K562 treated with DMSO at 1 percent for 24 hours (cell line): Measurements from ENCODE around the gene GABPB1. TPM values are rescaled to one million over a fixed set of nuclear protein-coding genes. Genes with fewer than 3 reads are reported as not detected.

Experiments
- total RNA-seq: library from RNA; unstranded; fragments of 300-600 nt; gene quantifications from 2 replicates; pipeline ENCODE4 v1.2.3, GENCODE V29; 2022; ENCODE audit warnings: low read depth; ENCODE audit not compliant: insufficient read depth

GABPB1 gene
- total RNA-seq = 14.1 and 15.3 TPM in 2 replicates

DNA sequence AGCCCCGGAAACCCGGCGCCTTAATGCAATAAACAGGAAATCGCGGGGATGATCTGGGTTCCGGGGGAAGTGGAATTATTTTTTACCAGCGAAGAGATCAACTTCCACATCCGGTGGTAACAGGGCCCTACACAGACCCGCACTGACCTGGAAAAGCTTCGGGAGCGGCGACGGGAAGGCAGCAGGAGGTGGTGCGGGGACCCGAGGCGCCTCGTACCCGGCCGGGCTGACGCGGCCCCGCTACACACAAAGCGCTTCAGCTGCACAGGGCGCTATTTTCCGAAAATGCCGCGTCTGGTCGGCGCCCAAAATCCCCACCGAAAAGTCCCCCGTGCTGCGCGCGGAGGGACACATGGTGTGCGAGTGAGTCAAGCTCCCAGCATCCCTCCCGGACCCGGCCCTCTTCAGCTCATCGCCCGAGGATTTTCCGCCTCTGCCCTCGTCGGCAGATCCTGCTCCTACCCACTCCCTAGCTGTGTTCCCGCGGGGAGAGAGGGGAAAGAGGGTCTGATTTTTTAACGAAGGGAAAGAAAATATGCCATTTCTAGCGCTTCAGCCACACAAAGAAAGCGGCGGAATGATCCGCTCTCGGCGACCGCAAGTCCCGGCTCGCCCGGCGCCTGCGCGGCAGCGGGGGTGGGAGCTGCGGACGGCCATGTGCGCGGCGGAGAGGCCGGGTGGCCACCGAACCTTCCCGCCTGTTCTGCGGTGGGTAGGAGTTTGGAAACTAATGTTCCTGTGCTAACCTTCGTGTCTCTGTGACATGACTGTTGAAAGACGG lies at the start of gene GABPB1:
Gene GABPB1, minus strand, starts transcription at position 361 of the 781 bp plus-strand sequence. CDS start 45,400 bp downstream, outside the sequence.

GRCh38 chr15:50265620-50266019 lies 89.4 kb downstream of the GABPB1 start, which contains the start of gene HDC:
Gene HDC, minus strand, starts transcription at chr15:50265726. Its CDS starts 103 bp downstream, at chr15:50265623.

Other genes starting within 250 kb of the GABPB1 start
- 0.53 and 1.3 TPM in 2 replicates for gene ATP8B4, start 236.0 kb downstream of the GABPB1 start, total RNA-seq
- 56.8 and 62.9 TPM in 2 replicates for gene SLC27A2, start 173.0 kb downstream of the GABPB1 start, total RNA-seq
- gene HDC, start 89.5 kb downstream of the GABPB1 start, total RNA-seq = 1.2 and 1.7 TPM in 2 replicates
- 34.1 and 37.9 TPM in 2 replicates for gene USP8, start 69.2 kb upstream of the GABPB1 start, total RNA-seq
- not detected in 2 replicates for gene USP50, start 191.5 kb upstream of the GABPB1 start, total RNA-seq